GM23248 (cell line): ENCODE data around the gene FAR1.

Experiments used
- EZH2 ChIP-seq: fragments of 200-600 bp; sonication (generic); IDR thresholded peaks from 2 replicates; pipeline ENCODE4 v1.6.1; 2018; ENCODE audit warnings: antibody characterized with exemption, mild to moderate bottlenecking; ENCODE audit not compliant: insufficient read depth, poor library complexity, severe bottlenecking
- EZH2phosphoT487 ChIP-seq: fragments of 200-600 bp; sonication (generic); IDR thresholded peaks from 2 replicates; pipeline ENCODE4 v1.6.1; 2018; ENCODE audit warnings: antibody characterized with exemption, moderate library complexity, mild to moderate bottlenecking, low read depth; ENCODE audit not compliant: insufficient read depth

GRCh38 chr11:13635290-13635689, 33.2 kb upstream of the FAR1 start:
- TF ChIP-seq EZH2phosphoT487 (no peak), EZH2 (no peak)
